GM10248 (cell line): ENCODE results near the gene MMP15.

Experiments
- CTCF ChIA-PET: fragments of 300-600 bp; sonication (Branson Sonifier 250); formaldehyde crosslinking; extraction: SDS; loops from one replicate; lab custom pipeline; 2021; ENCODE audit warnings: antibody characterized with exemption; lab: Yijun Ruan, JAX
- POLR2A ChIA-PET: fragments of 350-650 bp; sonication (Branson Sonifier 250); formaldehyde crosslinking; extraction: SDS; loops from one replicate; lab custom pipeline; 2020; ENCODE audit warnings: antibody characterized with exemption; lab: Yijun Ruan, JAX
- DNase-seq: peaks from one replicate; pipeline ENCODE4 v3.0.0; 2012; ENCODE audit errors: extremely low spot score
- TF ChIP-seq, protein P1 (sequence below): IDR thresholded peaks from 2 replicates; pipeline ENCODE4 v1.5.1; 2012; ENCODE audit warnings: mild to moderate bottlenecking, low read depth; ENCODE audit errors: extremely low read depth, missing control alignments, control extremely low read depth

MMP15 gene

DNA sequence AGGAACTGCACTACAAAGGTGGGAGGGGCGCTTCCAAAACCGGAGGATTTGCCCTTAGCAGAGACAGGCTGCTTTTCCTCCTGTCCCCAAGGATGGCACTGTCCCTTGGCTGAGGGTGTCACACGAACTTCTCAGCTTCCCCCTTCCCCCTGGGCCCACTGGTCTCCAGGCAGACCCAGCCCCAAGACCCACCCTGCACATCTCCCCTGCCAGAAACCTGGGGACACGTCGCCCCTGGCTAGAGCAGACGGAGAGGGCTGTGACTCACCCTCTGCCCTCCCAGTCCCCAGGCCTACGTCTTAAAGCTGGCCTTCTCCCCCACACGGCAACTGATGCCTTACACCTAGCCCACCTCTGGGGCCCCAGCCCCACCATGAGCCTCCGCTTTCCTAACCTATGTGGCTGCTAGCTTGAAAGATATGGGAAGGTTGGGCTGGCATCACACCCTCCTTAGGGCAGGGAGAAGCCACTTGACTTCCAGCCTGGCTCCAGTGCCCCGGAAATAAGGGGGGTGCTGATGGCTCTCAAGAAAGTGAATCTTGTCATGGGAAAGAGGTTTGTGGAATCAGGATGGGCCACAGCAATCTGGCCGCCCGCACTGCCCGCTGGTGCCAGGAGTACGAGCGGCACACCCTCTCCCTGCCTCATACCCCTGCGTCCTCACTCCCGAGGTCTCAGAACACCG is 29.7 kb upstream of the MMP15 start:
- TF ChIP-seq, protein P1, sequence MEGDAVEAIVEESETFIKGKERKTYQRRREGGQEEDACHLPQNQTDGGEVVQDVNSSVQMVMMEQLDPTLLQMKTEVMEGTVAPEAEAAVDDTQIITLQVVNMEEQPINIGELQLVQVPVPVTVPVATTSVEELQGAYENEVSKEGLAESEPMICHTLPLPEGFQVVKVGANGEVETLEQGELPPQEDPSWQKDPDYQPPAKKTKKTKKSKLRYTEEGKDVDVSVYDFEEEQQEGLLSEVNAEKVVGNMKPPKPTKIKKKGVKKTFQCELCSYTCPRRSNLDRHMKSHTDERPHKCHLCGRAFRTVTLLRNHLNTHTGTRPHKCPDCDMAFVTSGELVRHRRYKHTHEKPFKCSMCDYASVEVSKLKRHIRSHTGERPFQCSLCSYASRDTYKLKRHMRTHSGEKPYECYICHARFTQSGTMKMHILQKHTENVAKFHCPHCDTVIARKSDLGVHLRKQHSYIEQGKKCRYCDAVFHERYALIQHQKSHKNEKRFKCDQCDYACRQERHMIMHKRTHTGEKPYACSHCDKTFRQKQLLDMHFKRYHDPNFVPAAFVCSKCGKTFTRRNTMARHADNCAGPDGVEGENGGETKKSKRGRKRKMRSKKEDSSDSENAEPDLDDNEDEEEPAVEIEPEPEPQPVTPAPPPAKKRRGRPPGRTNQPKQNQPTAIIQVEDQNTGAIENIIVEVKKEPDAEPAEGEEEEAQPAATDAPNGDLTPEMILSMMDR, result no peak
- POLR2A ChIA-PET, result no interaction called here
- CTCF ChIA-PET, result interaction anchor here (1.0 to 2.8 kb wide), 2 partner anchors 97 to 419 kb away, joined by 3 to 8 read pairs; no protein-coding TSS in a partner anchor
- DNase-seq, result no peak

DNA sequence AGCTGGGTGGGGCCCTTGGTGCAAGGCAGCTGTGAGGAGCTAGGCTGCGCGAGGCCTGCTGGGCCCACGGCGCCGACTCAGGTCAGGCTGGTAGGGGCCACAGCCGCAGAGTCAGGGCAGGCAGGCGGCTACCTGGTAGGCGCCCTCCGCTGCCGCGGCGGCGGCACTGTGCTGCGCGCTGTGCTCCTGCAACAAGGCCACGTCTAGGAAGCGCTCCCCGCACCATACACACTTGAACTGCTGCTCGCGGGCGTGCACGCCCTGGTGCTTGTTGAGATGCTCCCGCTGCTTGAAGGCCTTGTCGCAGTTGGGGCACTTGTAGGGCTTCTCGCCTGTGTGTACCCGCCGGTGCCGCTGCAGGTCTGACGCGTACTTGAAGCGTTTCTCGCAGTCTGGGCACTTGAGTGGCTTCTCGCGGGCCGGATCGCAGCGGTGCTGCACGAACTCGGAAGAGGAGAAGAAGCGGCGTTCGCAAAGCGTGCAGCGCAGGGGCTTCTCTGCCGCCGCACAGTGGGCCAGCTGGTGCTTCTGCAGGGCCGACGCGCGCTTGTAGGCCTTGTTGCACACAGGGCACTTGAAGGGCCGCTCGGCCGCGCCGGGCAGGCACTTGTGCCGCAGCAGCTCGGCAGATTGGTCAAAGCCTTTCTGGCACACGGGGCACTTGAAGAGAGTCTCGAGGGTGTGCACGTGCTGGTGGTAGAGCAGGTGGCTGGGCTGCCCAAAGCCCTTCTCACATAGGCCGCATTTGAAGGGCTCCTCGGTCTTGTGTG is 29.0 kb upstream of the MMP15 start:
- TF ChIP-seq, protein P1, result no peak
- ChIA-PET POLR2A (no interaction called here), CTCF (interaction anchor here (2.8 kb wide), 1 partner anchor 98 kb away, joined by 8 read pairs; no protein-coding TSS in a partner anchor)

DNA sequence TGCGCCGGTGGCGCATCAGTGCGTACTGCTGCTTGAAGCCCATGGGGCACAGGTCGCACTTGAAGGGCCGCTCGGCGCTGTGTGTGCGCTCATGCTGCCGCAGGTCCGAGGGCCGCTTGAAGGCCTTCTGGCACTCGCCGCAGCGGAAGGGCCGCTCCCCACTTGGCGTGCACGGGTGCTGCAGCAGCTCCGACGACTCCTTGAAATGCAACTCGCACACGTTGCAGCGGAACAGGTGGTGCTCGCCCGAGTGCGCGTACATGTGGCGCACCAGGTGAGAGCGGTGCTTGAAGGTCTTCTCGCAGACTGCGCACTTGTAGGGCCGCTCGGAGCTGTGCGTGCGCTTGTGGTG is 28.4 kb upstream of the MMP15 start:
- CTCF ChIA-PET, result interaction anchor here (2.8 kb wide), 1 partner anchor 99 kb away, joined by 8 read pairs; no protein-coding TSS in a partner anchor
- TF ChIP-seq, protein P1, result no peak
- no peak for DNase-seq
- POLR2A ChIA-PET, result no interaction called here

More for the DNA sequence above, 29.0 kb upstream of the MMP15 start:
- DNase-seq, result no peak

DNA sequence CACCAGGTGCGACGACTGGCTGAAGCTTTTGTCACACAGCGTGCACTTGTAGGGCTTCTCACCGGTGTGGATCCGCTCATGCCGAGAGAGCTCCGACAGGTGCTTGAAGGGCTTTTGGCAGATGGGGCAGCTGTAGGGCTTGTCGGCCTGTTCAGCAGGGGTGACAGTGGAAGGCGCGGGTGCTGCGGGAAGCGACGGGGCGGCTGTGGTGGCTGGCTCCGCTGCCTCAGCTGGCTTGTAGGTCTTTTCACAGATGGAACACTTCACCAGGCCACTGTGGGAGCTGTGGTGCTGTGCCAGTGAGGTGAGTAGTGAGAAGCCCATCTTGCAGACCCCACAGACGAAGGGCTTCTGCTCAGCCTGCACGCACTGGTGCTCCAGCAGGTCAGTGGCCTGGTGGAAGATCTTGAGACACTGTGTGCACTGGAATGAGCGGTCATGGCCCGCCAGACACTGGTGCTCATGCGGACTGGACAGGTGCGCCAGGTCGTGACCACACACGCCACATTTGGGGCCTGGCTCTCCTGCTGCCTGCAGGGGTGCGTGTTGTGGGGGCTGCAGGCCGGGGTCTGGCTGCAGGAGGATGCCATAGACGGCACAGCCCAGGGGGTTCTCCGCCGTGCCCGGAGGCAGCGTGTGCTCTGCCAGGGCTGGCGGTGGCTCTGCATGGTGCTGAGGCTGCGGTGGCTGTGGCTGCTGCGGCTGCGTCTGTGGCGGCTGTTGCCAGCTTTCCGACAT is 27.9 kb upstream of the MMP15 start:
- TF ChIP-seq, protein P1, result no peak
- POLR2A ChIA-PET, result no interaction called here
- DNase-seq, result no peak
- CTCF ChIA-PET, result interaction anchor here (1.3 to 2.8 kb wide), 2 partner anchors 99 to 421 kb away, joined by 4 to 8 read pairs; no protein-coding TSS in a partner anchor

DNA sequence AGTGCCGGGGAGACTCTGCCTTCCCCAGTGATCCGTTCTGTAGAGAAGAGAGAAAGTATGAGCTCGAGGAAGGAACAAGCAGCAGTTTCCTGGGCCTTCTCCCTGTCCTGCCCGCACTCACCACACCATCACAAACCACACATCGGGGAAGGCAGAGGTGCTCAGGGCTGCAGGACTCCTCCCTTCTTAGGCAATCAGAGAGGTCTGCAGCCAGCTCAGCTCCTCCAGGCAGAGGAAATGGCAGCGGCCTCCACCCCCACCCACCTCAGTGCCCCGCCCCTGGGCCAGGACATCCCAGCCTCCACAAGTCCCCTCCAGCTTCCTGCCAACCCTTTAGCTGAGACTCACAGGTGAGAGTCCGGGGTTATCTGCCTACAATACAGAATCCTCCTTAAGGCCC is 27.1 kb upstream of the MMP15 start:
- ChIA-PET POLR2A (no interaction called here), CTCF (interaction anchor here (1.3 to 2.8 kb wide), 2 partner anchors 100 to 422 kb away, joined by 4 to 8 read pairs; no protein-coding TSS in a partner anchor)
- DNase-seq, result no peak

More for the DNA sequence above, 27.1 kb upstream of the MMP15 start:
- TF ChIP-seq, protein P1, result no peak
